Astrocyte of the spinal cord (primary cell): Measurements from ENCODE around the gene FBXO44.

ENCODE experiments used
- DNase-seq: peaks from one replicate; pipeline ENCODE4 v3.0.0; 2011; ENCODE audit warnings: low read depth, low spot score
- H3K4me3 ChIP-seq: 2 replicates; pipeline ENCODE4 v1.5.1; 2011; ENCODE audit warnings: low read depth, mild to moderate bottlenecking, low read length, moderate library complexity
- in situ Hi-C: cut with HindIII; loops from 2 replicates; pipeline ENCODE4 v1.10.0; 2017; ENCODE audit warnings: low sequenced_read_pairs
- TF ChIP-seq, protein P1 (sequence below): IDR thresholded peaks from 2 replicates; pipeline ENCODE4 v1.5.1; 2012; ENCODE audit warnings: low read depth, mild to moderate bottlenecking, low read length, inconsistent platforms

FBXO44 gene

GRCh38 chr1:11704691-11705475, 50.2 kb downstream of the FBXO44 start:
- no peak for DNase-seq

DNA sequence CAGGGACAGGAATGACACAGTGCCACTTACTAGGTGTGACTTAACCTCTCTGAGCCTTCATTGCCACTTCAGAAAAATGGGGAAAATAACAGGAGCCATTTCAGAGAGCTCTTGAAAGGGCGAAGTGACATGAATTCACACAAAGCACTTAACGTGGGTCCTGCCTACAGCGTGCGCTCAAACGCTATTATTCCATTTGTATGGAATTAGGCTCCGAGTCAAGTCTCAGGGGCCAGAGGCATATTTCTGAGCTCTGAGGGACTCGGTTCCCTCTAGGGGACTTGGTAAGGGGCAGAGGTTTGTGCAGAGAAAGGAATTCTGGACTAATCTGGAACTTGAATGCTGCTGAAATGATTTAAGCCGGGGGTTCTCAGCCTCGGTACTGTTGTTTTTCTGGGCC, 50.9 kb downstream of the FBXO44 start:
- in situ Hi-C loops: no loop called here
- TF ChIP-seq, protein P1, sequence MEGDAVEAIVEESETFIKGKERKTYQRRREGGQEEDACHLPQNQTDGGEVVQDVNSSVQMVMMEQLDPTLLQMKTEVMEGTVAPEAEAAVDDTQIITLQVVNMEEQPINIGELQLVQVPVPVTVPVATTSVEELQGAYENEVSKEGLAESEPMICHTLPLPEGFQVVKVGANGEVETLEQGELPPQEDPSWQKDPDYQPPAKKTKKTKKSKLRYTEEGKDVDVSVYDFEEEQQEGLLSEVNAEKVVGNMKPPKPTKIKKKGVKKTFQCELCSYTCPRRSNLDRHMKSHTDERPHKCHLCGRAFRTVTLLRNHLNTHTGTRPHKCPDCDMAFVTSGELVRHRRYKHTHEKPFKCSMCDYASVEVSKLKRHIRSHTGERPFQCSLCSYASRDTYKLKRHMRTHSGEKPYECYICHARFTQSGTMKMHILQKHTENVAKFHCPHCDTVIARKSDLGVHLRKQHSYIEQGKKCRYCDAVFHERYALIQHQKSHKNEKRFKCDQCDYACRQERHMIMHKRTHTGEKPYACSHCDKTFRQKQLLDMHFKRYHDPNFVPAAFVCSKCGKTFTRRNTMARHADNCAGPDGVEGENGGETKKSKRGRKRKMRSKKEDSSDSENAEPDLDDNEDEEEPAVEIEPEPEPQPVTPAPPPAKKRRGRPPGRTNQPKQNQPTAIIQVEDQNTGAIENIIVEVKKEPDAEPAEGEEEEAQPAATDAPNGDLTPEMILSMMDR: no peak
- DNase-seq: no peak
- H3K4me3 ChIP-seq: no peak overlapping the region

More at GRCh38 chr1:11704691-11705475, 50.2 kb downstream of the FBXO44 start:
- in situ Hi-C loops: no loop called here
- H3K4me3 ChIP-seq: no peak overlapping the region
- TF ChIP-seq, protein P1: no peak

DNA sequence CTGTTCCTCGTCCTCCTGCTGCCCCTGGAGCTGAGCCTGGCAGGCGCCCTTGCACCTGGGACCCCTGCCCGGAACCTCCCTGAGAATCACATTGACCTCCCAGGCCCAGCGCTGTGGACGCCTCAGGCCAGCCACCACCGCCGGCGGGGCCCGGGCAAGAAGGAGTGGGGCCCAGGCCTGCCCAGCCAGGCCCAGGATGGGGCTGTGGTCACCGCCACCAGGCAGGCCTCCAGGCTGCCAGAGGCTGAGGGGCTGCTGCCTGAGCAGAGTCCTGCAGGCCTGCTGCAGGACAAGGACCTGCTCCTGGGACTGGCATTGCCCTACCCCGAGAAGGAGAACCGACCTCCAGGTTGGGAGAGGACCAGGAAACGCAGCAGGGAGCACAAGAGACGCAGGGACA, 51.6 kb downstream of the FBXO44 start:
- no peak overlapping the region for H3K4me3 ChIP-seq
- DNase-seq: no peak
- TF ChIP-seq, protein P1: no peak
- in situ Hi-C loops: no loop called here

DNA sequence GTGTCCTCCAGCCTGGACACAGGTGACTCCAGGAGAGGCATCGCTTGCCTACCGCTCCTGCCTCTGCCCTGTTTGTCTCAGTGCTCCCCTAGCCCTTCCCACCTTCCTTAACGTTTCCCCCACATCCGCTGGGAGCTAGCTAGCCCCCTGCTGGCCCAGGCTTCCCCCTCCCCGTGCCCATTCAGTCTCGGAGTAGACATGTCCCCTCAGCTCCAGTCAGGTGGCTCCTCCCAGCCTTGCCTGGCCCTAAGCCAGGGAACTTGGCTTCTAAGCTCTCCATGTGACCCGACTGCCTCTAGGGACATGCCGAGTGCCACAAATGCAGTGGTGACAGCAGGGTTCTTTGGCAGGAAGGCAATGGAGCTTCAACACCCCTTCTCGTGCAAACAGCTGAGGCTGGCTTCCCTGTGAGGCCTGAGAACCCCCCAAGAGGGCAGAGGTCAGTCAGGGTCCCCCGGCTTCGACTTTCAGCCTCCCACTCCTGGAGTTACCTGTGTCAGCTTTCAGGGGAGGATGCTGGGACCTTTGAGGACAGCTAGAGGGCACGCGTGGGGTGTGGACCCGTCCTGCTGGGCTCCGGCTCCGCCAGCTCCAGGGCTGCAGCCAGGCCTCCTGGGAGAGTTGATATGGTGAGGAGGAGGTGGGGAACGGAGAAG, 53.1 kb downstream of the FBXO44 start:
- H3K4me3 ChIP-seq: no peak overlapping the region
- in situ Hi-C loops: no loop called here
- no peak for DNase-seq
- TF ChIP-seq, protein P1: no peak

DNA sequence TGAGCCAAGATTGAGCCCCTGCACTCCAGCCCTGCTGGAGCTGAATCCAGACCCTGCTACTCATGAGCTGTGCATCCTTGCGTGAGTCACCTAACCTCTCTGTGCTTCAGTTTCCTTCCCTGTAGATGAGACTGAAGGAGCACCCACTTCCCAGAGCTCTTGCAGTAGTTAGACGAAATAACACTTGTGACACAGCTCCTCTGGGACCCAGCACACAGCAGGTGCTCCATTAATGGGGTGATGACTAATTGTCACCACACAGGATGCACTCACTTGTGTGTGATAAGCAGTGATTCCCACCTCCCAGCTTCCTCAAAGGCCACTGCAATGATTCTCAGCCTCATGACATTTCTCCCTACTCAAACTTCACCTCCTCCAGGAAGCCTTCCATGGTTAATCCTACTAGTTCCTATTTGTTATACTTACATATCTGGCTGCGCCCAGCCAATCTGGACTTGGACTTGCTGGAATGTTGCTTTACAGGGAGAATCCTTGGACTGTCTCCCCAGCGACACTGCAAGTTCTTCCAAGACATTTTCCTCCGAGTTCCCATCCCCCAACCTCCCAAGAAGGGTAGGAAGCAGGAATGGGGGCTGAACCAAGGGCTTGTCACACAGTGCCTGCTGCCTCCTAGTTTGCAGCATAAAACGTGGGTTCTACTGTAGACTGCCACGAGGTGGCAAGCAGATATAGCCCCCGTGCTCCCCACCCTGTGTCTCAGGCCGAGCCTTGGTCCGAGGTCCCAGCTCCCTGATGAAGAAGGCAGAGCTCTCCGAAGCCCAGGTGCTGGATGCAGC, 54.1 kb downstream of the FBXO44 start:
- TF ChIP-seq, protein P1: no peak
- H3K4me3 ChIP-seq: no peak overlapping the region
- in situ Hi-C loops: no loop called here
- DNase-seq: no peak

DNA sequence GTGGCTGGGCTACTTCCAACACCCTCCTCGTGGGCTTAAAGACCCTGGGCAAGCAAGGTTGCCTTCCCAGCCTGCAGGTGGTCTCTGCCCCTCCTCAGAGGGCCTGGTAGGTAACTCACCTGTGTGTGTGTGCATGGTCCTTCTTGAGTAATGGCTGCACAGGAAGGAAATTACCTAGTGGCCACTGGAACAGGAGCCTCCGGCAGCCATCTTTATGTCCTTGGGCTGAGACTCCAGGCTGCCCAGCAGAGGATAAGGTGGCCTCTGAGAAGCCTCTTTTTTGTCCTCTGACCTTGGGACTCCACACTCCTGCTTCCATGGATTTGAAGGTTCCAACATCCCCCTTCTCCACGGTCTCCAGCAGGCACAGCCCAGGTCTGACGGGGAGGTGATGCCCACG, 56.8 kb downstream of the FBXO44 start:
- in situ Hi-C loops: no loop called here
- no peak overlapping the region for H3K4me3 ChIP-seq
- TF ChIP-seq, protein P1: no peak
- DNase-seq: no peak
